ENCODE data around the gene OSBPL5. TPM values are rescaled to one million over a fixed set of nuclear protein-coding genes. Genes with fewer than 3 reads are reported as not detected.

OSBPL5 gene
- total and polyA plus RNA-seq, 2 of the 4 experiments (the other 2 are of a cell fraction), result 14.9 to 22.3 TPM

DNA sequence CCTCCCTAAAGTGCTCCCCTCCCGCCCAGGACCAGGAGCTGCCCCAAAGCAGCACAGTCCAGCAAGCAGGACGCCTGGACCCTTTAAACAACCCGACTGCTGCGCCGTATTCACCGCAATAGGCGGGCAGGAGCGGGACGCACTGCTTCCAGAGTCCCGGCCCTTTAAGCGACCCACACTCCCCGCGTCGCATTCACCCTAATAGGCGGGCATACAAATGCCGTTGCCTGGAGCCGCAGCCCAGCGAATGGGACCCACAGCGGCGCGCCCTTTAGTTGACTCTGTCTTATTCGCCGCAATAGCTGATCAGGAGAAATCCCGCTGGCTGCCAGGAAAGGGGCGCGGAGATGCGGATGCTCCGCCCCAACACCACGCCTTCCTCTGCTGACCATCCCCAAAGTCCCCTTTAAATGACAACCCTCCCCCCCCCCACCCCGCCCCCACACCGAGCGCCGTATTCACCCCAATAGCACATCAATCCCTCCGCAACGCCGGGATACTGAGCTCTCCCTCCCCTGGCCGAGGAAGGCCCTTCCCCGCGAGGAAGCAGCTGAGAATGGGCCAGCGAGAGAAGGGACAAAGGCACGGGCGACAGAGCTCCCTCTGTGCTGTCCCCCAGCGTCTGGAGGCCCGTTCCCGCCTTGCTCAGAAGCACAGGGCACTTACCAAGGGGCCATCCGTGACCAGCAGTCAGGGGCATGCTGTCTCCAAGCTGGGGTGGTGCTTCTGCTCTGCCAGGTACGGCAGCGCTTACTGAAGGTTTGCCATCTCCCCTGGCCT is 4.7 kb downstream of the OSBPL5 start:
- H3K56ac ChIP-seq (ENCODE audit: extremely low read depth, insufficient read depth, low read length), result no peak overlapping the region

More for the DNA sequence above, 4.7 kb downstream of the OSBPL5 start:
- peaks cover 73% of the 10 kb centered on the region for H4K20me1 ChIP-seq (ENCODE audit: insufficient read depth, low read length)
- no peaks in the 10 kb centered on the region for H3K36me3 ChIP-seq (ENCODE audit: control insufficient read depth, insufficient read depth, low read length)
- H4K8ac ChIP-seq (ENCODE audit: low read depth in 2 of 2, low read length in 2 of 2), result peak overlapping the region; percentile 10 to 69; a peak in 3 of 4 replicates
- peak overlapping the region; percentile 84 for H2AK5ac ChIP-seq (ENCODE audit: low read depth, low read length)
- no peak overlapping the region for H2BK15ac ChIP-seq (ENCODE audit: low read depth, low read length)
- POLR2A ChIA-PET (ENCODE audit: unreplicated experiment), result no interaction called here
- WGBS, 2 experiments (ENCODE audit: extremely low coverage in 2 of 2, insufficient read length in 1 of 2), result 7% methylated on average over 21 of the region's 48 CpGs; no CpG with 5 or more reads in 1 of the 2 experiments
- H3K27me3 ChIP-seq (ENCODE audit: control insufficient read depth, insufficient read depth, low read length), result no peaks in the 10 kb centered on the region
- intact Hi-C loops (cut with micrococcal nuclease), result loop anchor here (5.0 to 10.0 kb wide), 2 partner anchors 38 to 106 kb away; partner anchors contain the start of gene CARS1
- H3K14ac ChIP-seq (replicated peaks; ENCODE audit: low read depth, low read length), result peak overlapping the region; percentile 76
- H3K79me1 ChIP-seq (ENCODE audit: low read depth in 1 of 2, low read length in 2 of 2), result peaks cover 32 to 92% of the 10 kb centered on the region in 2 experiments
- H2BK20ac ChIP-seq (ENCODE audit: low read depth, low read length), result no peak overlapping the region; the same call in 1 of the 2 replicates
- H3K9ac ChIP-seq (ENCODE audit: low read depth, low read length), result peak overlapping the region; percentile 59
- H3K4ac ChIP-seq (ENCODE audit: low read depth, low read length), result peak overlapping the region; percentile 72
- peak overlapping the region; percentile 4; the same call in 1 of the 2 replicates for H3K18ac ChIP-seq (ENCODE audit: low read depth, low read length)
- H3K9me1 ChIP-seq (ENCODE audit: insufficient read depth, low read length), result peaks cover 27% of the 10 kb centered on the region
- peak overlapping the region; percentile 53 for H3K4me3 ChIP-seq (ENCODE audit: insufficient read depth, low read depth, low read length)
- peak overlapping the region; percentile 89 for H3K4me2 ChIP-seq (ENCODE audit: low read depth, low read length)
- CTCF ChIA-PET, result no interaction called here
- peak overlapping the region; percentile 93 for H2AK9ac ChIP-seq (replicated peaks; ENCODE audit: low read depth, low read length, poor library complexity)
- H2BK120ac ChIP-seq (ENCODE audit: low read depth, low read length), result no peak overlapping the region
- peak overlapping the region; percentile 71; the same call in 1 of the 2 replicates for H3K23ac ChIP-seq (ENCODE audit: low read depth, low read length)
- peaks cover 52% of the 10 kb centered on the region for H3K4me1 ChIP-seq (ENCODE audit: control insufficient read depth, insufficient read depth, low read length)
- peak overlapping the region; percentile 70 for H3K27ac ChIP-seq (ENCODE audit: insufficient read depth, low read length)
- dilution Hi-C loops (cut with HindIII; ENCODE audit: low sequenced_read_pairs, unreplicated experiment), result no loop called here
- in situ Hi-C loops (cut with MboI; ENCODE audit: low sequenced_read_pairs), result no loop called here
- TF ChIP-seq MAFK (IDR thresholded peaks at IDR 0.05; ENCODE audit: low read depth, low read length) (peak; percentile 58; the same call in 1 of the 2 replicates), SMC3 (IDR thresholded peaks at IDR 0.05; ENCODE audit: low read depth, low read length) (peak; percentile 6; the same call in 1 of the 2 replicates), BHLHE40 (IDR thresholded peaks at IDR 0.05; ENCODE audit: low read depth, low read length) (peak; percentile 19; the same call in 1 of the 2 replicates), CEBPB (IDR thresholded peaks at IDR 0.05; ENCODE audit: low read depth, low read length) (no peak), NFE2L2 (IDR thresholded peaks at IDR 0.05; ENCODE audit: low read depth, low read length) (0 out of 2 replicates have a peak, but pooled peaks have one; percentile 20), MAZ (IDR thresholded peaks at IDR 0.05; ENCODE audit: borderline replicate concordance, low read depth, low read length) (peak; percentile 84)
- peak; percentile 81 for ATAC-seq (ENCODE audit: low read depth)
- peak overlapping the region; percentile 82 for H2AFZ ChIP-seq (replicated peaks; ENCODE audit: low read length, poor library complexity)
- H4K5ac ChIP-seq (ENCODE audit: low read depth, low read length), result peak overlapping the region; percentile 32
- no peaks in the 10 kb centered on the region for H3K9me3 ChIP-seq (ENCODE audit: control insufficient read depth, insufficient read depth, low read length)
- peak; percentile 92 for DNase-seq
- peak overlapping the region; percentile 67 for H2BK5ac ChIP-seq (ENCODE audit: low read depth, low read length, poor library complexity, severe bottlenecking)
- no peak overlapping the region; the same call in 1 of the 2 replicates for H4K91ac ChIP-seq (ENCODE audit: insufficient read depth, low read depth, low read length)
- no TSS peak for BruUV-seq (replicated peaks)

Measured in IMR-90 (cell line).